ENCODE measurements around the gene PPP6C. TPM values are rescaled to one million over a fixed set of nuclear protein-coding genes. Genes with fewer than 3 reads are reported as not detected.
"Not testable (repeated sequence)": the region's sequence is repeated elsewhere in the genome, so short reads cannot be mapped to it uniquely, and the experiment has no call there.

Gene PPP6C
- total RNA-seq, 1 donor from 2014 or later, result 36.4 TPM

GRCh38 chr9:125142560-125143376, 46.8 kb downstream of the PPP6C start:
- no peak for DNase-seq (ENCODE audit: low spot score)

- no peak for DNase-seq (ENCODE audit: low spot score)
Observed at GRCh38 chr9:125141751-125142150, 47.9 kb downstream of the PPP6C start.

GRCh38 chr9:125141251-125141650, 48.4 kb downstream of the PPP6C start:
- DNase-seq (ENCODE audit: low spot score), result no peak

- no peak for DNase-seq (ENCODE audit: low spot score)
Observed at GRCh38 chr9:125140576-125140975, 49.0 kb downstream of the PPP6C start.

GRCh38 chr9:125137200-125137599, 52.4 kb downstream of the PPP6C start:
- no peak for DNase-seq (ENCODE audit: low spot score)

GRCh38 chr9:125134976-125135375, 54.6 kb downstream of the PPP6C start:
- DNase-seq (ENCODE audit: low spot score), result no peak

GRCh38 chr9:125133403-125134329, 55.9 kb downstream of the PPP6C start:
- no peak for DNase-seq (ENCODE audit: low spot score)

GRCh38 chr9:125131778-125132177, 57.8 kb downstream of the PPP6C start:
- DNase-seq (ENCODE audit: low spot score), result no peak

- DNase-seq (ENCODE audit: low spot score), result peak; percentile 88
Observed at GRCh38 chr9:125126019-125126746, 63.4 kb downstream of the PPP6C start.

- DNase-seq (ENCODE audit: low spot score), result no peak
Observed at GRCh38 chr9:125125523-125125922, 64.1 kb downstream of the PPP6C start.

- DNase-seq (ENCODE audit: low spot score), result no peak
Observed at GRCh38 chr9:125121146-125121545, 68.5 kb downstream of the PPP6C start.

- no peak for DNase-seq (ENCODE audit: low spot score)
Observed at GRCh38 chr9:125119643-125120286, 69.8 kb downstream of the PPP6C start.

- DNase-seq (ENCODE audit: low spot score), result not testable (repeated sequence)
Observed at GRCh38 chr9:125118696-125119095, 70.9 kb downstream of the PPP6C start.

- DNase-seq (ENCODE audit: low spot score), result not testable (repeated sequence)
Observed at GRCh38 chr9:125114503-125114902, 75.1 kb downstream of the PPP6C start.

GRCh38 chr9:125110464-125110863, 79.1 kb downstream of the PPP6C start:
- no peak for DNase-seq (ENCODE audit: low spot score)

GRCh38 chr9:125108541-125108940, 81.1 kb downstream of the PPP6C start:
- DNase-seq (ENCODE audit: low spot score), result not testable (repeated sequence)

GRCh38 chr9:125106285-125106893, 83.2 kb downstream of the PPP6C start:
- DNase-seq (ENCODE audit: low spot score), result no peak

GRCh38 chr9:125103770-125104460, 85.7 kb downstream of the PPP6C start:
- no peak for DNase-seq (ENCODE audit: low spot score)

- DNase-seq (ENCODE audit: low spot score), result no peak
Observed at GRCh38 chr9:125103021-125103420, 86.6 kb downstream of the PPP6C start.

GRCh38 chr9:125100822-125101221, 88.8 kb downstream of the PPP6C start:
- no peak for DNase-seq (ENCODE audit: low spot score)

Data from mucosa of gallbladder (tissue), 1 donor.